GM23338 (cell line): ENCODE measurements around the gene LRIG1. TPM values are rescaled to one million over a fixed set of nuclear protein-coding genes. Genes with fewer than 3 reads are reported as not detected.

Experiments
- ATAC-seq: fragments of 200-7000 bp; cut with Tn5 transposase; 3 replicates; pipeline ENCODE4 v1.9.1; 2020
- DNase-seq: peaks from one replicate; pipeline ENCODE4 v3.0.0-alpha.2; 2015; ENCODE audit warnings: low spot score
- H2AFZ ChIP-seq: fragments of 200-600 bp; sonication (generic); 2 replicates; pipeline ENCODE4 v1.8.0; 2016; ENCODE audit warnings: antibody characterized with exemption, mild to moderate bottlenecking, moderate library complexity
- H3F3A ChIP-seq: fragments of 200-600 bp; sonication (generic); replicated peaks from 2 replicates; pipeline ENCODE4 v1.8.0; 2017; ENCODE audit warnings: antibody characterized with exemption, mixed run types, low read depth
- H3K27ac ChIP-seq: fragments of 200-600 bp; sonication (generic); 2 replicates; pipeline ENCODE4 v1.6.1; 2016; ENCODE audit warnings: low read depth
- H3K27me3 ChIP-seq: fragments of 200-600 bp; sonication (generic); 2 replicates; pipeline ENCODE4 v1.8.0; 2016; ENCODE audit warnings: mild to moderate bottlenecking, mixed run types, moderate library complexity; ENCODE audit not compliant: insufficient read depth
- H3K36me3 ChIP-seq: fragments of 200-600 bp; sonication (generic); 2 replicates; pipeline ENCODE4 v1.8.0; 2016; ENCODE audit warnings: mild to moderate bottlenecking; ENCODE audit not compliant: insufficient read depth
- H3K4me1 ChIP-seq: fragments of 200-600 bp; sonication (generic); 2 replicates; pipeline ENCODE4 v1.8.0; 2016; ENCODE audit warnings: mild to moderate bottlenecking, moderate library complexity; ENCODE audit not compliant: insufficient read depth
- H3K4me2 ChIP-seq: fragments of 200-600 bp; sonication (generic); 2 replicates; pipeline ENCODE4 v1.7.1; 2017; ENCODE audit warnings: mixed run types
- H3K4me3 ChIP-seq: fragments of 200-600 bp; sonication (generic); 2 replicates; pipeline ENCODE4 v1.6.1; 2016; ENCODE audit warnings: mixed run types
- H3K79me2 ChIP-seq: fragments of 200-600 bp; sonication (generic); replicated peaks from 2 replicates; pipeline ENCODE4 v1.8.0; 2017; ENCODE audit warnings: mild to moderate bottlenecking; ENCODE audit not compliant: insufficient read depth
- H3K9me2 ChIP-seq: fragments of 200-600 bp; sonication (generic); 2 replicates; pipeline ENCODE4 v1.8.0; 2017; ENCODE audit not compliant: insufficient read depth
- H4K20me1 ChIP-seq: fragments of 200-600 bp; sonication (generic); replicated peaks from 2 replicates; pipeline ENCODE4 v1.8.0; 2017; ENCODE audit warnings: mild to moderate bottlenecking; ENCODE audit not compliant: insufficient read depth
- H3K27ac Mint-ChIP-seq: 2 replicates; pipeline ENCODE4 v1.8.0; 2020; ENCODE audit warnings: inconsistent platforms, mild to moderate bottlenecking, moderate library complexity, mixed read lengths
- H3K27me3 Mint-ChIP-seq: 3 replicates; pipeline ENCODE4 v1.8.0; 2022; ENCODE audit warnings: low read depth, mild to moderate bottlenecking, moderate library complexity, mixed read lengths, inconsistent platforms; ENCODE audit not compliant: insufficient read depth, poor library complexity
- H3K36me3 Mint-ChIP-seq: 3 replicates; pipeline ENCODE4 v1.8.0; 2021; ENCODE audit warnings: low read depth, mild to moderate bottlenecking, inconsistent platforms, moderate library complexity, mixed read lengths
- H3K4me1 Mint-ChIP-seq: 3 replicates; pipeline ENCODE4 v1.8.0; 2020; ENCODE audit warnings: mild to moderate bottlenecking, inconsistent platforms, mixed read lengths
- H3K4me3 Mint-ChIP-seq: 3 replicates; pipeline ENCODE4 v1.8.0; 2021; ENCODE audit warnings: moderate library complexity, mild to moderate bottlenecking, inconsistent platforms, mixed read lengths
- H3K9me3 Mint-ChIP-seq: 3 replicates; pipeline ENCODE4 v1.8.0; 2020; ENCODE audit warnings: moderate library complexity, mild to moderate bottlenecking, inconsistent platforms, mixed read lengths
- CREB1 ChIP-seq: fragments of 250-450 bp; sonication (Bioruptor Pico); IDR thresholded peaks from 2 replicates; pipeline ENCODE4 v1.5.0; 2020; ENCODE audit warnings: low read depth, mild to moderate bottlenecking, moderate library complexity
- EZH2 ChIP-seq: fragments of 200-600 bp; sonication (generic); IDR thresholded peaks from one replicate; pipeline ENCODE4 v1.8.0; 2017; ENCODE audit warnings: antibody characterized with exemption, mild to moderate bottlenecking, low read depth; ENCODE audit not compliant: unreplicated experiment
- EZH2phosphoT487 ChIP-seq: fragments of 200-600 bp; sonication (generic); IDR thresholded peaks from one replicate; pipeline ENCODE4 v1.8.1; 2018; ENCODE audit warnings: antibody characterized with exemption; ENCODE audit not compliant: unreplicated experiment
- JUNB ChIP-seq: IDR thresholded peaks from one replicate; pipeline ENCODE4 v1.6.1; 2016; ENCODE audit warnings: antibody characterized with exemption; ENCODE audit not compliant: unreplicated experiment
- NANOG ChIP-seq: IDR thresholded peaks from 2 replicates; pipeline ENCODE4 v1.6.1; 2016; ENCODE audit warnings: antibody characterized with exemption, borderline replicate concordance
- POLR2AphosphoS5 ChIP-seq: IDR thresholded peaks from 2 replicates; pipeline ENCODE4 v1.6.1; 2016; ENCODE audit warnings: antibody characterized with exemption, low read depth
- STAT1 ChIP-seq: IDR thresholded peaks from one replicate; pipeline ENCODE4 v1.6.1; 2016; ENCODE audit warnings: antibody characterized with exemption; ENCODE audit not compliant: unreplicated experiment
- ZNF114 ChIP-seq: fragments of 250-450 bp; sonication (Bioruptor Pico); IDR thresholded peaks from 2 replicates; pipeline ENCODE4 v1.5.0; 2020; ENCODE audit warnings: mild to moderate bottlenecking, moderate library complexity
- ZNF331 ChIP-seq: fragments of 250-450 bp; sonication (Bioruptor Pico); IDR thresholded peaks from 2 replicates; pipeline ENCODE4 v1.5.0; 2020; ENCODE audit warnings: low read depth, mild to moderate bottlenecking, moderate library complexity
- polyA plus RNA-seq: library from polyadenylated mRNA; unstranded; fragments of >200 nt; fragmentation: Nextera tagmentation; extraction: Ambion mirVana; gene quantifications from 2 replicates; pipeline ENCODE4 v1.2.1, GENCODE V29; 2016
- total RNA-seq: library from RNA; depleted of rRNA; stranded (reverse); fragments of >200 nt; shearing (Covaris generic); gene quantifications from 2 replicates; pipeline ENCODE4 v1.2.3, GENCODE V29; 2014
- TF ChIP-seq, protein P1 (sequence below): fragments of 250-450 bp; sonication (Bioruptor Pico); IDR thresholded peaks from 2 replicates; pipeline ENCODE4 v1.5.0; 2020; ENCODE audit warnings: mild to moderate bottlenecking, moderate library complexity
- TF ChIP-seq, protein P2 (sequence below): IDR thresholded peaks from one replicate; pipeline ENCODE4 v1.6.1; 2018; ENCODE audit warnings: antibody characterized with exemption; ENCODE audit not compliant: unreplicated experiment
- TF ChIP-seq, protein P3 (sequence below), 2 experiments: fragments of 200-600 bp in 1 of 2; sonication (generic) in 1 of 2; conservative IDR thresholded peaks; 2 replicates each; pipeline versions ENCODE4 v1.5.1 to v1.6.1; 2016 to 2017; ENCODE audit warnings: antibody characterized with exemption in 2 of 2, low read depth in 2 of 2, mild to moderate bottlenecking in 2 of 2, moderate library complexity in 1 of 2
- TF ChIP-seq, protein P4 (sequence below): IDR thresholded peaks from 2 replicates; pipeline ENCODE4 v1.6.1; 2016; ENCODE audit warnings: antibody characterized with exemption

LRIG1 gene
- total and polyA plus RNA-seq, 2 experiments from 2014 or later = 40.0 to 134 TPM

DNA sequence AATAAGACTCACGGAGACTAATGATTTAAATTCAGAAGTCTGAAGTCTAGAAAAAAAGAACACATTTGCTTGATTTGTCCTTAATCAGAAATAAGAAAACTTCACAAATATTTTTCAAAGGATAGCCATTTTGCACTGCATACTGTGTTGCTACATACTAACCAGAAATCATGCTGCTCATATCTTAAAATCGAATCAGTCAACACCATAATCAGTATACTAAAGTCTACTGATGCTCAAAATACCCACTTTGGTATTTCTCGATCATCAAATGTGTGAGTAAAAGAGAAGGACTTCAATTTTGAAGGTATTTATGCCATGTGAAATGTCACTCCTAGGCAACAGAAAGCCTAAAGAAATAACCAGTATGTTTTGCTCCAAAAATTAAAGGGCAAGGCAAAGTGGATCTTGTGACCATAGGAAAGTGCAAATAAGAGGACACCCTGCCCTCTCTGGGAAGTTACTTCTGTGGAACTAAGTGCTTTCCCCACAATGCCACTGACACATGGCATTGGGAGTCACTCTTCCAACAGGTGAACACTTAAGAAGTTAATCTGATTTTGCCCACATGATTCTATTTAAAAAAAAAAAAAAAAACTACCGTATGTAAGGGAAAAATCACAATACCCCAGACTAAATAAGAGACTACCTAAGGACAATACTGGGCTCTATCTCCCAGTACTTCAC, 2.7 kb downstream of the LRIG1 start:
- DNase-seq (no peak), ATAC-seq (no peak)
- 0 out of 2 replicates have a peak overlapping the region, but pooled peaks have one; percentile 61 for H3K27ac Mint-ChIP-seq
- no peak overlapping the region for H2AFZ ChIP-seq
- peaks cover 3% of the 10 kb centered on the region; the same call in 1 of the 2 replicates for H4K20me1 ChIP-seq
- H3F3A ChIP-seq = 0 out of 2 replicates have a peak, but pooled peaks cover 6% of the 10 kb centered on the region
- peaks cover 54% of the 10 kb centered on the region for H3K79me2 ChIP-seq
- H3K9me3 Mint-ChIP-seq = 0 out of 3 replicates have a peak, but pooled peaks cover 2% of the 10 kb centered on the region
- H3K4me2 ChIP-seq = peak overlapping the region; percentile 89
- no peaks in the 10 kb centered on the region for H3K9me2 ChIP-seq
- H3K4me1 Mint-ChIP-seq = peaks cover 71% of the 10 kb centered on the region
- H3K36me3 Mint-ChIP-seq = peaks cover 9% of the 10 kb centered on the region; the same call in 2 of the 3 replicates
- H3K4me3 ChIP-seq = peak overlapping the region; percentile 69
- TF ChIP-seq EZH2phosphoT487 (no peak), ZNF114 (CRISPR knock-in tag) (no peak), JUNB (no peak), EZH2 (no peak), NANOG (no peak), STAT1 (no peak), ZNF331 (CRISPR knock-in tag) (no peak), POLR2AphosphoS5 (no peak), CREB1 (no peak)
- TF ChIP-seq, protein P1, sequence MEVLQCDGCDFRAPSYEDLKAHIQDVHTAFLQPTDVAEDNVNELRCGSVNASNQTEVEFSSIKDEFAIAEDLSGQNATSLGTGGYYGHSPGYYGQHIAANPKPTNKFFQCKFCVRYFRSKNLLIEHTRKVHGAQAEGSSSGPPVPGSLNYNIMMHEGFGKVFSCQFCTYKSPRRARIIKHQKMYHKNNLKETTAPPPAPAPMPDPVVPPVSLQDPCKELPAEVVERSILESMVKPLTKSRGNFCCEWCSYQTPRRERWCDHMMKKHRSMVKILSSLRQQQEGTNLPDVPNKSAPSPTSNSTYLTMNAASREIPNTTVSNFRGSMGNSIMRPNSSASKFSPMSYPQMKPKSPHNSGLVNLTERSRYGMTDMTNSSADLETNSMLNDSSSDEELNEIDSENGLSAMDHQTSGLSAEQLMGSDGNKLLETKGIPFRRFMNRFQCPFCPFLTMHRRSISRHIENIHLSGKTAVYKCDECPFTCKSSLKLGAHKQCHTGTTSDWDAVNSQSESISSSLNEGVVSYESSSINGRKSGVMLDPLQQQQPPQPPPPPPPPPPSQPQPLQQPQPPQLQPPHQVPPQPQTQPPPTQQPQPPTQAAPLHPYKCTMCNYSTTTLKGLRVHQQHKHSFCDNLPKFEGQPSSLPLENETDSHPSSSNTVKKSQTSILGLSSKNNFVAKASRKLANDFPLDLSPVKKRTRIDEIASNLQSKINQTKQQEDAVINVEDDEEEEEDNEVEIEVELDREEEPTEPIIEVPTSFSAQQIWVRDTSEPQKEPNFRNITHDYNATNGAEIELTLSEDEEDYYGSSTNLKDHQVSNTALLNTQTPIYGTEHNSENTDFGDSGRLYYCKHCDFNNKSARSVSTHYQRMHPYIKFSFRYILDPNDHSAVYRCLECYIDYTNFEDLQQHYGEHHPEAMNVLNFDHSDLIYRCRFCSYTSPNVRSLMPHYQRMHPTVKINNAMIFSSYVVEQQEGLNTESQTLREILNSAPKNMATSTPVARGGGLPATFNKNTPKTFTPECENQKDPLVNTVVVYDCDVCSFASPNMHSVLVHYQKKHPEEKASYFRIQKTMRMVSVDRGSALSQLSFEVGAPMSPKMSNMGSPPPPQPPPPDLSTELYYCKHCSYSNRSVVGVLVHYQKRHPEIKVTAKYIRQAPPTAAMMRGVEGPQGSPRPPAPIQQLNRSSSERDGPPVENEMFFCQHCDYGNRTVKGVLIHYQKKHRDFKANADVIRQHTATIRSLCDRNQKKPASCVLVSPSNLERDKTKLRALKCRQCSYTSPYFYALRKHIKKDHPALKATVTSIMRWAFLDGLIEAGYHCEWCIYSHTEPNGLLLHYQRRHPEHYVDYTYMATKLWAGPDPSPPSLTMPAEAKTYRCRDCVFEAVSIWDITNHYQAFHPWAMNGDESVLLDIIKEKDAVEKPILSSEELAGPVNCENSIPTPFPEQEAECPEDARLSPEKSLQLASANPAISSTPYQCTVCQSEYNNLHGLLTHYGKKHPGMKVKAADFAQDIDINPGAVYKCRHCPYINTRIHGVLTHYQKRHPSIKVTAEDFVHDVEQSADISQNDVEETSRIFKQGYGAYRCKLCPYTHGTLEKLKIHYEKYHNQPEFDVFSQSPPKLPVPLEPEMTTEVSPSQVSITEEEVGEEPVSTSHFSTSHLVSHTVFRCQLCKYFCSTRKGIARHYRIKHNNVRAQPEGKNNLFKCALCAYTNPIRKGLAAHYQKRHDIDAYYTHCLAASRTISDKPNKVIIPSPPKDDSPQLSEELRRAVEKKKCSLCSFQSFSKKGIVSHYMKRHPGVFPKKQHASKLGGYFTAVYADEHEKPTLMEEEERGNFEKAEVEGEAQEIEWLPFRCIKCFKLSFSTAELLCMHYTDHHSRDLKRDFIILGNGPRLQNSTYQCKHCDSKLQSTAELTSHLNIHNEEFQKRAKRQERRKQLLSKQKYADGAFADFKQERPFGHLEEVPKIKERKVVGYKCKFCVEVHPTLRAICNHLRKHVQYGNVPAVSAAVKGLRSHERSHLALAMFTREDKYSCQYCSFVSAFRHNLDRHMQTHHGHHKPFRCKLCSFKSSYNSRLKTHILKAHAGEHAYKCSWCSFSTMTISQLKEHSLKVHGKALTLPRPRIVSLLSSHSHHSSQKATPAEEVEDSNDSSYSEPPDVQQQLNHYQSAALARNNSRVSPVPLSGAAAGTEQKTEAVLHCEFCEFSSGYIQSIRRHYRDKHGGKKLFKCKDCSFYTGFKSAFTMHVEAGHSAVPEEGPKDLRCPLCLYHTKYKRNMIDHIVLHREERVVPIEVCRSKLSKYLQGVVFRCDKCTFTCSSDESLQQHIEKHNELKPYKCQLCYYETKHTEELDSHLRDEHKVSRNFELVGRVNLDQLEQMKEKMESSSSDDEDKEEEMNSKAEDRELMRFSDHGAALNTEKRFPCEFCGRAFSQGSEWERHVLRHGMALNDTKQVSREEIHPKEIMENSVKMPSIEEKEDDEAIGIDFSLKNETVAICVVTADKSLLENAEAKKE (CRISPR knock-in tag) = no peak
- TF ChIP-seq, protein P2, sequence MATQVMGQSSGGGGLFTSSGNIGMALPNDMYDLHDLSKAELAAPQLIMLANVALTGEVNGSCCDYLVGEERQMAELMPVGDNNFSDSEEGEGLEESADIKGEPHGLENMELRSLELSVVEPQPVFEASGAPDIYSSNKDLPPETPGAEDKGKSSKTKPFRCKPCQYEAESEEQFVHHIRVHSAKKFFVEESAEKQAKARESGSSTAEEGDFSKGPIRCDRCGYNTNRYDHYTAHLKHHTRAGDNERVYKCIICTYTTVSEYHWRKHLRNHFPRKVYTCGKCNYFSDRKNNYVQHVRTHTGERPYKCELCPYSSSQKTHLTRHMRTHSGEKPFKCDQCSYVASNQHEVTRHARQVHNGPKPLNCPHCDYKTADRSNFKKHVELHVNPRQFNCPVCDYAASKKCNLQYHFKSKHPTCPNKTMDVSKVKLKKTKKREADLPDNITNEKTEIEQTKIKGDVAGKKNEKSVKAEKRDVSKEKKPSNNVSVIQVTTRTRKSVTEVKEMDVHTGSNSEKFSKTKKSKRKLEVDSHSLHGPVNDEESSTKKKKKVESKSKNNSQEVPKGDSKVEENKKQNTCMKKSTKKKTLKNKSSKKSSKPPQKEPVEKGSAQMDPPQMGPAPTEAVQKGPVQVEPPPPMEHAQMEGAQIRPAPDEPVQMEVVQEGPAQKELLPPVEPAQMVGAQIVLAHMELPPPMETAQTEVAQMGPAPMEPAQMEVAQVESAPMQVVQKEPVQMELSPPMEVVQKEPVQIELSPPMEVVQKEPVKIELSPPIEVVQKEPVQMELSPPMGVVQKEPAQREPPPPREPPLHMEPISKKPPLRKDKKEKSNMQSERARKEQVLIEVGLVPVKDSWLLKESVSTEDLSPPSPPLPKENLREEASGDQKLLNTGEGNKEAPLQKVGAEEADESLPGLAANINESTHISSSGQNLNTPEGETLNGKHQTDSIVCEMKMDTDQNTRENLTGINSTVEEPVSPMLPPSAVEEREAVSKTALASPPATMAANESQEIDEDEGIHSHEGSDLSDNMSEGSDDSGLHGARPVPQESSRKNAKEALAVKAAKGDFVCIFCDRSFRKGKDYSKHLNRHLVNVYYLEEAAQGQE = no peak
- TF ChIP-seq, protein P3, sequence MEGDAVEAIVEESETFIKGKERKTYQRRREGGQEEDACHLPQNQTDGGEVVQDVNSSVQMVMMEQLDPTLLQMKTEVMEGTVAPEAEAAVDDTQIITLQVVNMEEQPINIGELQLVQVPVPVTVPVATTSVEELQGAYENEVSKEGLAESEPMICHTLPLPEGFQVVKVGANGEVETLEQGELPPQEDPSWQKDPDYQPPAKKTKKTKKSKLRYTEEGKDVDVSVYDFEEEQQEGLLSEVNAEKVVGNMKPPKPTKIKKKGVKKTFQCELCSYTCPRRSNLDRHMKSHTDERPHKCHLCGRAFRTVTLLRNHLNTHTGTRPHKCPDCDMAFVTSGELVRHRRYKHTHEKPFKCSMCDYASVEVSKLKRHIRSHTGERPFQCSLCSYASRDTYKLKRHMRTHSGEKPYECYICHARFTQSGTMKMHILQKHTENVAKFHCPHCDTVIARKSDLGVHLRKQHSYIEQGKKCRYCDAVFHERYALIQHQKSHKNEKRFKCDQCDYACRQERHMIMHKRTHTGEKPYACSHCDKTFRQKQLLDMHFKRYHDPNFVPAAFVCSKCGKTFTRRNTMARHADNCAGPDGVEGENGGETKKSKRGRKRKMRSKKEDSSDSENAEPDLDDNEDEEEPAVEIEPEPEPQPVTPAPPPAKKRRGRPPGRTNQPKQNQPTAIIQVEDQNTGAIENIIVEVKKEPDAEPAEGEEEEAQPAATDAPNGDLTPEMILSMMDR (conservative IDR thresholded peaks at IDR 0.05; ENCODE audit: low read depth in 2 of 2) = no peak
- TF ChIP-seq, protein P4, sequence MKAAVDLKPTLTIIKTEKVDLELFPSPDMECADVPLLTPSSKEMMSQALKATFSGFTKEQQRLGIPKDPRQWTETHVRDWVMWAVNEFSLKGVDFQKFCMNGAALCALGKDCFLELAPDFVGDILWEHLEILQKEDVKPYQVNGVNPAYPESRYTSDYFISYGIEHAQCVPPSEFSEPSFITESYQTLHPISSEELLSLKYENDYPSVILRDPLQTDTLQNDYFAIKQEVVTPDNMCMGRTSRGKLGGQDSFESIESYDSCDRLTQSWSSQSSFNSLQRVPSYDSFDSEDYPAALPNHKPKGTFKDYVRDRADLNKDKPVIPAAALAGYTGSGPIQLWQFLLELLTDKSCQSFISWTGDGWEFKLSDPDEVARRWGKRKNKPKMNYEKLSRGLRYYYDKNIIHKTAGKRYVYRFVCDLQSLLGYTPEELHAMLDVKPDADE = no peak
- H3K36me3 ChIP-seq = no peaks in the 10 kb centered on the region
- H3K4me3 Mint-ChIP-seq = peak overlapping the region; percentile 95
- peak overlapping the region; percentile 90 for H3K27ac ChIP-seq
- H3K4me1 ChIP-seq = peaks cover 61% of the 10 kb centered on the region
- H3K27me3 ChIP-seq = no peaks in the 10 kb centered on the region
- H3K27me3 Mint-ChIP-seq = peaks cover 7% of the 10 kb centered on the region
